ENCODE data around the gene SAMSN1. TPM values are rescaled to one million over a fixed set of nuclear protein-coding genes. Genes with fewer than 3 reads are reported as not detected.

SAMSN1 gene
- total and polyA plus RNA-seq, 2 experiments from 2014 or later = 0.82 to 1.7 TPM

GRCh38 chr21:14526199-14526598, 19.9 kb downstream of the SAMSN1 start:
- Histone ChIP-seq H3K27me3 (no peaks in the 10 kb centered on the region), H3K27ac (no peak overlapping the region), H3K9me3 (ENCODE audit: low read depth) (no peaks in the 10 kb centered on the region), H3K4me2 (no peak overlapping the region), H3K4me3 (no peak overlapping the region), H3K79me2 (no peaks in the 10 kb centered on the region), H4K20me1 (ENCODE audit: insufficient read depth, poor library complexity, severe bottlenecking) (no peaks in the 10 kb centered on the region), H3K4me1 (ENCODE audit: insufficient read depth) (no peaks in the 10 kb centered on the region), H3K36me3 (replicated peaks; ENCODE audit: insufficient read depth, low read depth) (no peaks in the 10 kb centered on the region), H3K9me2 (replicated peaks; ENCODE audit: insufficient read depth) (no peaks in the 10 kb centered on the region), H2AFZ (no peak overlapping the region)
- WGBS (ENCODE audit: low lambda C conversion rate, missing lambda C conversion rate) = 45% methylated on average over 3 of the region's 3 CpGs
- no peak for DNase-seq (ENCODE audit: low spot score)
- TF ChIP-seq CTCF (IDR thresholded peaks at IDR 0.05; ENCODE audit: poor library complexity) (no peak), EZH2phosphoT487 (IDR thresholded peaks at IDR 0.05; ENCODE audit: low read depth, severe bottlenecking, unreplicated experiment) (no peak), EZH2 (IDR thresholded peaks at IDR 0.05; ENCODE audit: borderline replicate concordance) (no peak)

- H3K9me3 ChIP-seq (ENCODE audit: low read depth) = no peaks in the 10 kb centered on the region
- no peaks in the 10 kb centered on the region for H3K4me1 ChIP-seq (ENCODE audit: insufficient read depth)
- H3K27me3 ChIP-seq = no peaks in the 10 kb centered on the region
- TF ChIP-seq EZH2phosphoT487 (IDR thresholded peaks at IDR 0.05; ENCODE audit: low read depth, severe bottlenecking, unreplicated experiment) = no peak
- no peak for TF ChIP-seq CTCF (IDR thresholded peaks at IDR 0.05; ENCODE audit: poor library complexity)
- no peak for TF ChIP-seq EZH2 (IDR thresholded peaks at IDR 0.05; ENCODE audit: borderline replicate concordance)
- no peak overlapping the region for H3K4me2 ChIP-seq
- H4K20me1 ChIP-seq (ENCODE audit: insufficient read depth, poor library complexity, severe bottlenecking) = no peaks in the 10 kb centered on the region
- H3K79me2 ChIP-seq = no peaks in the 10 kb centered on the region
- H3K36me3 ChIP-seq (replicated peaks; ENCODE audit: insufficient read depth, low read depth) = no peaks in the 10 kb centered on the region
- no peak for DNase-seq (ENCODE audit: low spot score)
- H2AFZ ChIP-seq = no peak overlapping the region
- no peaks in the 10 kb centered on the region for H3K9me2 ChIP-seq (replicated peaks; ENCODE audit: insufficient read depth)
- H3K4me3 ChIP-seq = no peak overlapping the region
- WGBS (ENCODE audit: low lambda C conversion rate, missing lambda C conversion rate) = 86% methylated on average over 5 of the region's 5 CpGs
- H3K27ac ChIP-seq = no peak overlapping the region
Measured at GRCh38 chr21:14523234-14523633, 22.9 kb downstream of the SAMSN1 start.

GRCh38 chr21:14522736-14523135, 23.4 kb downstream of the SAMSN1 start:
- Histone ChIP-seq H4K20me1 (ENCODE audit: insufficient read depth, poor library complexity, severe bottlenecking) (no peaks in the 10 kb centered on the region), H3K4me1 (ENCODE audit: insufficient read depth) (no peaks in the 10 kb centered on the region), H3K4me3 (no peak overlapping the region), H3K9me2 (replicated peaks; ENCODE audit: insufficient read depth) (no peaks in the 10 kb centered on the region), H3K4me2 (no peak overlapping the region), H3K9me3 (ENCODE audit: low read depth) (no peaks in the 10 kb centered on the region), H3K36me3 (replicated peaks; ENCODE audit: insufficient read depth, low read depth) (no peaks in the 10 kb centered on the region), H3K79me2 (no peaks in the 10 kb centered on the region), H3K27me3 (no peaks in the 10 kb centered on the region), H3K27ac (no peak overlapping the region), H2AFZ (no peak overlapping the region)
- 87% methylated on average over 2 of the region's 2 CpGs for WGBS (ENCODE audit: low lambda C conversion rate, missing lambda C conversion rate)
- TF ChIP-seq CTCF (IDR thresholded peaks at IDR 0.05; ENCODE audit: poor library complexity) (no peak), EZH2 (IDR thresholded peaks at IDR 0.05; ENCODE audit: borderline replicate concordance) (no peak), EZH2phosphoT487 (IDR thresholded peaks at IDR 0.05; ENCODE audit: low read depth, severe bottlenecking, unreplicated experiment) (no peak)
- DNase-seq (ENCODE audit: low spot score) = no peak

- H3K9me2 ChIP-seq (replicated peaks; ENCODE audit: insufficient read depth) = no peaks in the 10 kb centered on the region
- TF ChIP-seq EZH2 (IDR thresholded peaks at IDR 0.05; ENCODE audit: borderline replicate concordance) (no peak), CTCF (IDR thresholded peaks at IDR 0.05; ENCODE audit: poor library complexity) (no peak), EZH2phosphoT487 (IDR thresholded peaks at IDR 0.05; ENCODE audit: low read depth, severe bottlenecking, unreplicated experiment) (no peak)
- no peaks in the 10 kb centered on the region for H3K79me2 ChIP-seq
- no peak overlapping the region for H3K4me3 ChIP-seq
- H3K36me3 ChIP-seq (replicated peaks; ENCODE audit: insufficient read depth, low read depth) = no peaks in the 10 kb centered on the region
- no peak overlapping the region for H2AFZ ChIP-seq
- H3K27ac ChIP-seq = no peak overlapping the region
- no peak for DNase-seq (ENCODE audit: low spot score)
- no peaks in the 10 kb centered on the region for H3K9me3 ChIP-seq (ENCODE audit: low read depth)
- no peaks in the 10 kb centered on the region for H4K20me1 ChIP-seq (ENCODE audit: insufficient read depth, poor library complexity, severe bottlenecking)
- no peak overlapping the region for H3K4me2 ChIP-seq
- H3K27me3 ChIP-seq = no peaks in the 10 kb centered on the region
- H3K4me1 ChIP-seq (ENCODE audit: insufficient read depth) = no peaks in the 10 kb centered on the region
- 70% methylated on average over 7 of the region's 7 CpGs for WGBS (ENCODE audit: low lambda C conversion rate, missing lambda C conversion rate)
Measured at GRCh38 chr21:14520535-14520934, 25.6 kb downstream of the SAMSN1 start.
